ENCODE data around the gene ACSL4.

ACSL4 gene

GRCh38 chrX:109697855-109698254 is 35.2 kb downstream of the ACSL4 start:
- H3K27ac ChIP-seq = no peak overlapping the region
- peaks cover 38 to 100% (median 74%) of the 10 kb centered on the region in 11 experiments; a peak in 21 of 22 replicates for H4K20me1 ChIP-seq
- H3K9ac ChIP-seq = no peak overlapping the region
- peaks cover 0 to 61% (median 0%) of the 10 kb centered on the region in 10 experiments; a peak in 3 of 20 replicates for H3K4me1 ChIP-seq
- H3K9me3 ChIP-seq (replicated peaks in 1 of 11) = no peaks in the 10 kb centered on the region
- TF ChIP-seq Cebpa-rat (IDR thresholded peaks at IDR 0.05) = no peak
- no peak overlapping the region for H3K4me3 ChIP-seq
- peaks cover 0 to 47% (median 9%) of the 10 kb centered on the region in 11 experiments; a peak in 9 of 22 replicates for H3K36me3 ChIP-seq
- H3K27me3 ChIP-seq = peaks cover 59 to 90% (median 72%) of the 10 kb centered on the region in 11 experiments
- H3K4me2 ChIP-seq = peak overlapping the region in 1 of 11 experiments; percentile 15; a peak in 1 of 22 replicates

GRCh38 chrX:109696146-109696740 is 36.8 kb downstream of the ACSL4 start:
- Histone ChIP-seq H3K4me3 (no peak overlapping the region), H3K4me2 (no peak overlapping the region), H3K9ac (no peak overlapping the region), H3K9me3 (replicated peaks in 1 of 11) (no peaks in the 10 kb centered on the region), H3K36me3 (peaks cover 0 to 55% (median 9%) of the 10 kb centered on the region in 11 experiments; a peak in 9 of 22 replicates), H3K27me3 (peaks cover 65 to 90% (median 79%) of the 10 kb centered on the region in 11 experiments), H3K4me1 (peaks cover 0 to 64% (median 0%) of the 10 kb centered on the region in 10 experiments; a peak in 4 of 20 replicates), H4K20me1 (peaks cover 37 to 100% (median 87%) of the 10 kb centered on the region in 11 experiments; a peak in 21 of 22 replicates), H3K27ac (no peak overlapping the region)
- TF ChIP-seq Cebpa-rat (IDR thresholded peaks at IDR 0.05) = no peak

GRCh38 chrX:109695637-109696036 is 37.4 kb downstream of the ACSL4 start:
- H3K4me3 ChIP-seq = no peak overlapping the region
- H4K20me1 ChIP-seq = peaks cover 37 to 100% (median 84%) of the 10 kb centered on the region in 11 experiments; a peak in 21 of 22 replicates
- H3K4me2 ChIP-seq = no peak overlapping the region
- no peak overlapping the region for H3K27ac ChIP-seq
- H3K27me3 ChIP-seq = peaks cover 69 to 93% (median 85%) of the 10 kb centered on the region in 11 experiments
- no peaks in the 10 kb centered on the region for H3K9me3 ChIP-seq (replicated peaks in 1 of 11)
- peaks cover 0 to 64% (median 0%) of the 10 kb centered on the region in 10 experiments; a peak in 4 of 20 replicates for H3K4me1 ChIP-seq
- peaks cover 0 to 55% (median 9%) of the 10 kb centered on the region in 11 experiments; a peak in 9 of 22 replicates for H3K36me3 ChIP-seq
- no peak for TF ChIP-seq Cebpa-rat (IDR thresholded peaks at IDR 0.05)
- H3K9ac ChIP-seq = no peak overlapping the region

- Histone ChIP-seq H4K20me1 (peaks cover 26 to 100% (median 76%) of the 10 kb centered on the region in 11 experiments; a peak in 20 of 22 replicates), H3K4me3 (no peak overlapping the region), H3K4me1 (peaks cover 0 to 64% (median 0%) of the 10 kb centered on the region in 10 experiments; a peak in 4 of 20 replicates), H3K4me2 (no peak overlapping the region), H3K9me3 (replicated peaks in 1 of 11) (no peaks in the 10 kb centered on the region), H3K36me3 (peaks cover 0 to 71% (median 9%) of the 10 kb centered on the region in 11 experiments; a peak in 10 of 22 replicates), H3K9ac (no peak overlapping the region), H3K27me3 (peaks cover 88 to 100% (median 99%) of the 10 kb centered on the region in 11 experiments), H3K27ac (no peak overlapping the region)
- TF ChIP-seq Cebpa-rat (IDR thresholded peaks at IDR 0.05) = no peak
Observed at GRCh38 chrX:109691752-109692151, 41.3 kb downstream of the ACSL4 start.

GRCh38 chrX:109691277-109691676 is 41.8 kb downstream of the ACSL4 start:
- H3K27me3 ChIP-seq = peaks cover 87 to 100% (median 99%) of the 10 kb centered on the region in 11 experiments
- H3K36me3 ChIP-seq = peaks cover 0 to 70% (median 7%) of the 10 kb centered on the region in 11 experiments; a peak in 10 of 22 replicates
- H3K4me1 ChIP-seq = peaks cover 0 to 62% (median 0%) of the 10 kb centered on the region in 10 experiments; a peak in 4 of 20 replicates
- no peak overlapping the region for H3K4me2 ChIP-seq
- H4K20me1 ChIP-seq = peaks cover 24 to 100% (median 74%) of the 10 kb centered on the region in 11 experiments; a peak in 20 of 22 replicates
- no peak overlapping the region for H3K27ac ChIP-seq
- H3K9ac ChIP-seq = no peak overlapping the region
- no peak for TF ChIP-seq Cebpa-rat (IDR thresholded peaks at IDR 0.05)
- no peaks in the 10 kb centered on the region for H3K9me3 ChIP-seq (replicated peaks in 1 of 11)
- H3K4me3 ChIP-seq = no peak overlapping the region

- Histone ChIP-seq H3K4me3 (no peak overlapping the region), H3K4me2 (no peak overlapping the region)
Observed at GRCh38 chrX:109687903-109688302, 45.2 kb downstream of the ACSL4 start.

GRCh38 chrX:109685656-109686078 is 47.4 kb downstream of the ACSL4 start:
- Histone ChIP-seq H3K27ac (no peak overlapping the region), H3K4me1 (peaks cover 0 to 32% (median 0%) of the 10 kb centered on the region in 10 experiments; a peak in 3 of 20 replicates)
- no peak for TF ChIP-seq Cebpa-rat (IDR thresholded peaks at IDR 0.05)

More at GRCh38 chrX:109687903-109688302, 45.2 kb downstream of the ACSL4 start:
- no peak for TF ChIP-seq Cebpa-rat (IDR thresholded peaks at IDR 0.05)
- peaks cover 85 to 100% (median 99%) of the 10 kb centered on the region in 11 experiments for H3K27me3 ChIP-seq
- no peaks in the 10 kb centered on the region for H3K9me3 ChIP-seq (replicated peaks in 1 of 11)
- no peak overlapping the region for H3K27ac ChIP-seq
- peaks cover 23 to 100% (median 68%) of the 10 kb centered on the region in 11 experiments; a peak in 20 of 22 replicates for H4K20me1 ChIP-seq
- H3K36me3 ChIP-seq = peaks cover 0 to 63% (median 4%) of the 10 kb centered on the region in 11 experiments; a peak in 10 of 22 replicates
- H3K9ac ChIP-seq = no peak overlapping the region
- H3K4me1 ChIP-seq = peaks cover 0 to 43% (median 0%) of the 10 kb centered on the region in 10 experiments; a peak in 4 of 20 replicates

GRCh38 chrX:109684136-109684535 is 48.9 kb downstream of the ACSL4 start:
- no peaks in the 10 kb centered on the region for H3K9me3 ChIP-seq (replicated peaks in 1 of 11)
- TF ChIP-seq Cebpa-rat (IDR thresholded peaks at IDR 0.05) = no peak
- peaks cover 12 to 79% (median 28%) of the 10 kb centered on the region in 11 experiments; a peak in 19 of 22 replicates for H3K36me3 ChIP-seq
- no peak overlapping the region for H3K9ac ChIP-seq
- no peak overlapping the region for H3K27ac ChIP-seq
- H3K4me1 ChIP-seq = peaks cover 0 to 26% (median 0%) of the 10 kb centered on the region in 10 experiments; a peak in 3 of 20 replicates
- peaks cover 77 to 100% (median 98%) of the 10 kb centered on the region in 11 experiments for H3K27me3 ChIP-seq
- H3K4me2 ChIP-seq = no peak overlapping the region
- peaks cover 17 to 100% (median 48%) of the 10 kb centered on the region in 11 experiments; a peak in 21 of 22 replicates for H4K20me1 ChIP-seq
- H3K4me3 ChIP-seq = no peak overlapping the region

More at GRCh38 chrX:109685656-109686078, 47.4 kb downstream of the ACSL4 start:
- Histone ChIP-seq H3K27me3 (peaks cover 90 to 100% (median 99%) of the 10 kb centered on the region in 11 experiments), H3K36me3 (peaks cover 0 to 76% (median 14%) of the 10 kb centered on the region in 11 experiments; a peak in 15 of 22 replicates), H3K9ac (no peak overlapping the region), H3K4me2 (no peak overlapping the region), H3K9me3 (replicated peaks in 1 of 11) (no peaks in the 10 kb centered on the region), H3K4me3 (no peak overlapping the region), H4K20me1 (peaks cover 17 to 100% (median 53%) of the 10 kb centered on the region in 11 experiments; a peak in 21 of 22 replicates)
